HG02943 (cell line): ENCODE data around the gene PCBP2.
"Not testable (repeated sequence)": the region's sequence is repeated elsewhere in the genome, so short reads cannot be mapped to it uniquely, and the experiment has no call there.

ENCODE experiments used
- ATAC-seq: cut with Tn5 transposase; IDR thresholded peaks from one replicate; pipeline ENCODE4 v1.9.1; 2021; ENCODE audit warnings: mild to moderate bottlenecking, low read depth, moderate library complexity; ENCODE audit not compliant: unreplicated experiment

The PCBP2 gene

GRCh38 chr12:53467880-53468279, 16.0 kb downstream of the PCBP2 start:
- ATAC-seq = no peak

- no peak for ATAC-seq
These were observed 16.4 kb downstream of the PCBP2 start for GRCh38 chr12:53468282-53468681.

GRCh38 chr12:53472056-53472582, 20.2 kb downstream of the PCBP2 start:
- no peak for ATAC-seq

- no peak for ATAC-seq
These were observed 22.2 kb downstream of the PCBP2 start for GRCh38 chr12:53474077-53474476.

GRCh38 chr12:53474819-53475218, 22.9 kb downstream of the PCBP2 start:
- ATAC-seq = no peak

- no peak for ATAC-seq
These were observed 24.9 kb downstream of the PCBP2 start for GRCh38 chr12:53476769-53477209.

- no peak for ATAC-seq
These were observed 27.0 kb downstream of the PCBP2 start for GRCh38 chr12:53478865-53479264.

- no peak for ATAC-seq
These were observed 27.4 kb downstream of the PCBP2 start for GRCh38 chr12:53479331-53479730.

- ATAC-seq = no peak
These were observed 28.9 kb downstream of the PCBP2 start for GRCh38 chr12:53480491-53481442.

- not testable (repeated sequence) for ATAC-seq
These were observed 29.6 kb downstream of the PCBP2 start for GRCh38 chr12:53481458-53481857.

- no peak for ATAC-seq
These were observed 30.2 kb downstream of the PCBP2 start for GRCh38 chr12:53481939-53482586.

- no peak for ATAC-seq
These were observed 30.8 kb downstream of the PCBP2 start for GRCh38 chr12:53482626-53483168.

- ATAC-seq = no peak
These were observed 31.5 kb downstream of the PCBP2 start for GRCh38 chr12:53483225-53483978.

GRCh38 chr12:53483979-53484377, 32.1 kb downstream of the PCBP2 start:
- no peak for ATAC-seq

GRCh38 chr12:53484686-53485575, 33.0 kb downstream of the PCBP2 start:
- ATAC-seq = no peak

GRCh38 chr12:53485955-53486735, 34.2 kb downstream of the PCBP2 start:
- no peak for ATAC-seq

- no peak for ATAC-seq
These were observed 35.0 kb downstream of the PCBP2 start for GRCh38 chr12:53486736-53487487.
